PFSK-1 (cell line): ENCODE data around the gene CACNA1A.

ENCODE experiments used
- FOXP2 ChIP-seq: optimal IDR thresholded peaks from 2 replicates; pipeline ENCODE3; 2011; ENCODE audit warnings: borderline replicate concordance, control low read depth, inconsistent platforms; ENCODE audit not compliant: insufficient read depth; ENCODE audit errors: extremely low read length, extremely low read depth
- POLR2AphosphoS5 ChIP-seq: IDR thresholded peaks from 2 replicates; pipeline ENCODE4 v1.6.1; 2012; ENCODE audit warnings: low read depth, mild to moderate bottlenecking, control low read depth, low read length, moderate library complexity
- SIN3A ChIP-seq: IDR thresholded peaks from 2 replicates; pipeline ENCODE4 v1.6.1; 2012; ENCODE audit warnings: mild to moderate bottlenecking, low read length, moderate library complexity, borderline replicate concordance; ENCODE audit not compliant: insufficient read depth
- TAF1 ChIP-seq: IDR thresholded peaks from 2 replicates; pipeline ENCODE4 v1.6.1; 2012; ENCODE audit warnings: low read length, control low read depth, borderline replicate concordance; ENCODE audit not compliant: insufficient read depth
- TF ChIP-seq, protein P1 (sequence below), 2 experiments: IDR thresholded peaks; 2 replicates each; pipeline versions ENCODE4 v1.6.1 to v1.8.0; 2011 to 2012; ENCODE audit warnings: low read depth in 2 of 2, low read length in 2 of 2, control low read depth in 1 of 2, inconsistent platforms in 1 of 2, mild to moderate bottlenecking in 1 of 2, moderate library complexity in 1 of 2; ENCODE audit not compliant: insufficient read depth in 1 of 2

The CACNA1A gene

DNA sequence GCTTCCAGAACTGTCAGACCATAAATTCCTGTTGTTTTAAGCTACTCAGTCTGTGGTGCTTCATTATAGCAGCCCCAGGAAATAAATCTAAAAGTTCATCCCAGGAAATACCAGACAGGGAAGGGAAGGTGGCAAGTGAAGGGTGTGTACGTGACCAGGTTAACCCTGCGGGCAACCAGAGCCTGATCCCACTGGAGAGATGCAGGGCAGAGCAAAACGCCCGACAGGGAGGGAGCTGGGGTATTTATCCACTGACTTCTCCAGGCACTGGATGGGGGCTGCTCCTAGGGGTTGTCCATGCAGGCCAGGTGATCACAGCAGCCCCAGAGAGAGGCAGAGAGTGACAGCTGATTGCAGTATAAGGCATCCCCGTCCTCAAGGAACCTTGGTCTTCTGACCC is 150.9 kb downstream of the CACNA1A start:
- no peak for TF ChIP-seq TAF1
- TF ChIP-seq, protein P1, sequence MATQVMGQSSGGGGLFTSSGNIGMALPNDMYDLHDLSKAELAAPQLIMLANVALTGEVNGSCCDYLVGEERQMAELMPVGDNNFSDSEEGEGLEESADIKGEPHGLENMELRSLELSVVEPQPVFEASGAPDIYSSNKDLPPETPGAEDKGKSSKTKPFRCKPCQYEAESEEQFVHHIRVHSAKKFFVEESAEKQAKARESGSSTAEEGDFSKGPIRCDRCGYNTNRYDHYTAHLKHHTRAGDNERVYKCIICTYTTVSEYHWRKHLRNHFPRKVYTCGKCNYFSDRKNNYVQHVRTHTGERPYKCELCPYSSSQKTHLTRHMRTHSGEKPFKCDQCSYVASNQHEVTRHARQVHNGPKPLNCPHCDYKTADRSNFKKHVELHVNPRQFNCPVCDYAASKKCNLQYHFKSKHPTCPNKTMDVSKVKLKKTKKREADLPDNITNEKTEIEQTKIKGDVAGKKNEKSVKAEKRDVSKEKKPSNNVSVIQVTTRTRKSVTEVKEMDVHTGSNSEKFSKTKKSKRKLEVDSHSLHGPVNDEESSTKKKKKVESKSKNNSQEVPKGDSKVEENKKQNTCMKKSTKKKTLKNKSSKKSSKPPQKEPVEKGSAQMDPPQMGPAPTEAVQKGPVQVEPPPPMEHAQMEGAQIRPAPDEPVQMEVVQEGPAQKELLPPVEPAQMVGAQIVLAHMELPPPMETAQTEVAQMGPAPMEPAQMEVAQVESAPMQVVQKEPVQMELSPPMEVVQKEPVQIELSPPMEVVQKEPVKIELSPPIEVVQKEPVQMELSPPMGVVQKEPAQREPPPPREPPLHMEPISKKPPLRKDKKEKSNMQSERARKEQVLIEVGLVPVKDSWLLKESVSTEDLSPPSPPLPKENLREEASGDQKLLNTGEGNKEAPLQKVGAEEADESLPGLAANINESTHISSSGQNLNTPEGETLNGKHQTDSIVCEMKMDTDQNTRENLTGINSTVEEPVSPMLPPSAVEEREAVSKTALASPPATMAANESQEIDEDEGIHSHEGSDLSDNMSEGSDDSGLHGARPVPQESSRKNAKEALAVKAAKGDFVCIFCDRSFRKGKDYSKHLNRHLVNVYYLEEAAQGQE (IDR thresholded peaks at IDR 0.05; ENCODE audit: insufficient read depth in 1 of 2, low read depth in 2 of 2, low read length in 2 of 2) = no peak
- no peak for TF ChIP-seq FOXP2
- TF ChIP-seq SIN3A = no peak
- no peak for TF ChIP-seq POLR2AphosphoS5

DNA sequence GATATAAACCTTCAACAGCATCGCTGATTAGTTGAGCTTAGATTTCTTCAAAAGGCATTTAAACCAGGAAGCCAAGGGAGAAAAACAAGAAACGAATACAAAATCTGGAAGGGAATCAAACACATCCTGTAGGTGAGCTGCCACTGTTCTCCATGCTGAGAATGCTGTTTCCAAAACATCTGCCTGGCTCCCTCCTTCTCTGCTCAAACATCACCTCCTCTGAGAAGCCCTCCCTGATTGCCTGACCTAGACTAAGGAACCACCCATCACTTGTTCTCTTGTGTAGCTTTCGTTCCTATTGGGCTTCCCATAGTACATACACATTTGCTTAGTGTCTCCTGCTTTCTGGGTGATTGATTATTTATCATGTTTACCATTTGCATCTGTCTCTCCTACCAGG is 152.7 kb downstream of the CACNA1A start:
- no peak for TF ChIP-seq TAF1
- no peak for TF ChIP-seq POLR2AphosphoS5
- TF ChIP-seq, protein P1 (IDR thresholded peaks at IDR 0.05; ENCODE audit: insufficient read depth in 1 of 2, low read depth in 2 of 2, low read length in 2 of 2) = no peak
- no peak for TF ChIP-seq FOXP2
- no peak for TF ChIP-seq SIN3A

DNA sequence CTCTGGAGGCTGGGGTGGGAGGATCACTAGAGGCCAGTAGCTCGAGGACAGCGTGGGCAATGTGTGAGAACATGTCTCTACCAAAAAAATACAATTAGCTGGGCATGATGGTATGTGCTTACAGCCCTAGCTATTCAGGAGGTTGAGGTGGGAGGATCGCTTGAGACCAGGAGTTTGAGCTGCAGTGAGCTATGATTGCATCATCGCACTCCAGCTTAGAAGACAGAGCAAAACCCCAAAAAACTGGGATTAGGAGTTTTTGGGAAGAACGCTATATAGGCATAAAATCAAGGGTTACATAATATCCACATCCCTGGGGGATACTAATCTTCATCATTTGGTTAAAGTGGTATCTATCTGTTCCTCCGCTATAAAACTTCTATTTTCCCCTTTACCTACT is 155.5 kb downstream of the CACNA1A start:
- TF ChIP-seq FOXP2 (no peak), SIN3A (no peak), POLR2AphosphoS5 (no peak), TAF1 (no peak)
- TF ChIP-seq, protein P1 (IDR thresholded peaks at IDR 0.05; ENCODE audit: insufficient read depth in 1 of 2, low read depth in 2 of 2, low read length in 2 of 2) = no peak

DNA sequence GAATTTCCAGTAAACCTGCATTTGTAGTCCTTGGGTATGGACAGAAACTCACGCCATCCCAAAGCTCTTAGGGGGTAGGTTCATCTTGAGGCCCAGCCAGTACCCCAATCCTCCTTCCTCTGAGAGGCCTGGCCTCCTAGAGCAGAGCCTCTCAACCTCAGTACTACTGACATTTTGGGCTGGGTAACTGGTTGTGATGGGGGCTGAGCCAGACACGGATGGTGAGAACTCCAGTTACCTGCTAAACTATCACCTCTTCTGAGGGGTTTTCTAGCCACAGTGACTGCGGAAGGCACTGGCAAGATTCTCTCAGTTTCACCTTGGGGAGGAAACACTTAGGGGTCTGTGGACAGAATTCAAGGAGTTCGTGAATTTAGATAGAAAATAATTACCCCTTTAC is 156.2 kb downstream of the CACNA1A start:
- TF ChIP-seq POLR2AphosphoS5 (no peak), TAF1 (no peak), FOXP2 (no peak), SIN3A (no peak)
- TF ChIP-seq, protein P1 (IDR thresholded peaks at IDR 0.05; ENCODE audit: insufficient read depth in 1 of 2, low read depth in 2 of 2, low read length in 2 of 2) = no peak

DNA sequence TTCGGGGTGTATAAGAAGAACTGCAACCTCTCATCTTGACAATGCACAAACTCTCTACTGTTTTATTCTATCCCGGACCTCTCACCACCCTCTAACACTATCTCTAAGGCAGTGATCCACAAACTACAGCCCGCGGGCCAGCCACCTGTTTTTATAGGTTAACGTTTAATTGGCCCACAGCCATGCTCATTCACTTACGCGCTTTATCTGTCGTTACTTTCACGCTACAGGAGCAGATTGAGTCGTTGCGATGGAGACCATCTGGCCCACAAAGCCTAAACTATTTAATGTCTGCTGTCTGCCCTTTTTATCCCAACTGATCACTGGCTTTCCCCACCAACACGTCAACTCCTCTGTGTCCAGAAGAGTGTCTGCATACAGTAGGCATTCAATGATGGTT is 158.9 kb downstream of the CACNA1A start:
- TF ChIP-seq, protein P1 (IDR thresholded peaks at IDR 0.05; ENCODE audit: insufficient read depth in 1 of 2, low read depth in 2 of 2, low read length in 2 of 2) = no peak
- TF ChIP-seq FOXP2 = no peak
- TF ChIP-seq TAF1 = no peak
- TF ChIP-seq SIN3A = no peak
- TF ChIP-seq POLR2AphosphoS5 = no peak
